Raji (cell line): ENCODE measurements around the gene SYNDIG1.

Source experiments
- POLR2A ChIP-seq: IDR thresholded peaks from 2 replicates; pipeline ENCODE4 v1.6.1; 2011; ENCODE audit warnings: low read depth, low read length, control low read depth; ENCODE audit not compliant: insufficient read depth

SYNDIG1 gene

DNA sequence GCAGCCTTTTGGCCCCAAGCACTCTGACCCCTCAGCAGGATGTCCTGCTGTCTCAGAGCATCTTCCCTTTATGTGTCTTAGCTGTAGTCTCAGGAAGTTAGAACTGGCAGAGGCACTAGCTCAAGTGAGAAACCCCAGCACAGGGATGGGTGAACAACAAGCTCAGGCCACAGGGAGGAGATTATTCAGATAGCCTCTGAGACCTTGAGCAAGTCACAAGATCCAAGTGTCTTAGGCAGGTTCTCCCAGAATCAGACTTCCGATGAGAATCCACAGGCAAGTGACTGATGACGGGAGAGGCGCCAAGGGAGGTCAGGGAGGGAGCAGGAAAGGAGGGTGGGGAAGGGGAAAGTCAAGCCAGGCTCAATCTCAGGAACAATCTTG, 13.0 kb upstream of the SYNDIG1 start:
- no peak for TF ChIP-seq POLR2A

DNA sequence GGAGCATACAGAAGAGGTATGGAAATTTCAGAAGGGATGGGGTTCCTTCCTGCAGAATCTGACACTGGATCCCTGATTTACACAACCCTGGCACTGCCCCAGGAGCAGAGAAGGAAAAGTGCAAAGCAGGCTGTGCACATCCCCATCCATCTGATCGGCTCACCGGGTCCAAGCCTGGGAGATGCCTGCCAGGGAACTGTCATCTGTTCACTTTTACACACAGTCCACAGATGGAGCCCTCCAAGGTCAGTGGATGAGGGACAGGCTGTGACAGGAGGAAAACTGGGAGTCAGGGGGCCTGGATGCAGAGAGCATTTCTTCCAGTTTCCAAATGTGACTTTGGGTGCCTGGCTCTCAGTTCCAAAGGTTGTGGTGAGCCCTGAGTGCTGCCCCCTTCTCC, 11.0 kb upstream of the SYNDIG1 start:
- TF ChIP-seq POLR2A, result no peak

DNA sequence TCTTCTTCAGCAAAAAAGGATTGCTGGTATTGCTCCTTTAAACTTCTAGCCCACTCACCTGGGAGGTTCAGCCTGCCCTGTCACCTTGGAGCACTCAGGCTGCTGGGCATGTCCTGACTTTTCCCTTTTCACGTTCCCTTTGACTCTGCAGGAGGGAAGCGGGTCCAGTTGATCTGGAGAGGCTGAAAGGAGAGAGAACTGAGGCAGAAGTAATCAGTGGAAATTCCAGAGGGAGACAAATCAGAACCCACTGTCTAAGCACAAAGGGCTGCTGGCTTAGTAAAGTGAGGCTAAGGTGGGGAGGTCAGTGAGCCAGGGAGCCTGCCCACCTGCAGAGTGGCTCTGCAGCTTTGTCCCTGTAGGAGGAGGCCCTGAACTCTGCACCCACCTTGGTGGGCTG, 9.7 kb upstream of the SYNDIG1 start:
- no peak for TF ChIP-seq POLR2A

DNA sequence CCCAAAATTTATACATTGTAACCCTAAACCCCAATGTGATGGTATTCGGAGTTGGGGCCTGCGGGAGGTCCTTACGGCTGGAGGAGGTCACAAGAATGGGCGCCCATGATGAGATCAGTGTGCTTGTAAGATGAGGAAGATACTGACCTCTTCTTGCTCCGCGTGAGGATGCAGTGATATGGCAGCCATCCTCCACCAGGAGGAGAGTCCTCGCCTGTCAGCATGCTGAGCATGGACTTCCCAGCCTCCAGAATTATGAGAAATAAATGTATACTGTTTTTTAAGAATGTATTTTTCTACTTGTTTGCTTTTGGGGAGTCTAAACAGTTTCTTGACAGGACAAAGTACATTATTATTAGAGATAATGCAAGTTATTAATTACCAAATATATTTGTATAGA, 8.7 kb upstream of the SYNDIG1 start:
- TF ChIP-seq POLR2A, result no peak

DNA sequence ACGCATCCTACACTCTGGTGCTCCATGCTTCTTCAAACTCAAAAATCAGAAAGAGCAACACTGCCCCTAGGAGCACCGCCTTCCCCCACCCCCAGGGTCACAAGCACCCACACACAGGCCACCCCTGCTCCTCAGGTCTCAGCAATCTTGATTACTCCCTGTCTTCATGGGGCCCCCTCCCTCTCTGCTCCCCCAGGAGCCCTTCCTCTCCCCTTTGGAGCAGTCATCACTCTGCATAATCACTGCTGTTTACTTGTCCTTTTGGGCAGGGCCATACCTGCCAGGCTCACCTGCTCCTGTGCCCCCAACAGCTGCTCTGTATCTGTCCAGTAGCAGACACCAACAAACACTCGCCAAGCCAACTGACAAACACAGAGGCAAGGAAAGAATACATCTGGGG, 7.6 kb upstream of the SYNDIG1 start:
- no peak for TF ChIP-seq POLR2A

DNA sequence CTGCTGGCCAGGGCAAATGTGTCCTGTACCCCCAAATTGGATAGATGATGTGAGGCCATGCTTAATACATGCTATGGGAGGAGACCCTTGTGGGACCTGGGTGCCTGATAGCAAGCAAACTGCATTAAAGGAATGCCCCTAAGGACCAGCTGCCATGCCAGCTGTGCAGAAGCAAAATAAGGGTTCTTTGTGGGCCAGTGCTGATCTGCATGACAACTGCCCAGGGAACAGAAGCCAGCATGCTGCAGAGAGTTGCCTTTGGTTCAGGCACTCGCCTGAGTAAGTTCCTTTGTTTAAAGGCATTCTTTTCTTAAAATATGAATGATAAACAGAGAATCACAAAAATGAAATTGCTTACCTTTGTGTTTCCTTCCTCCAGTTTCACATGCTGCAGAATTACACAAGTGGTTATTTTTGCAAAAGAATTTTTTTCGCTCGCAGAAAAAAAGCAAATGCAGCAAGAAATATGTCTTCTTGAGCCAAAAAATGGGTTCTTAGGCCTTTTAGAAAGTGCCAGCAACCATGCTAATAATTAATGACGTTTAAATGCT, 6.9 kb upstream of the SYNDIG1 start:
- no peak for TF ChIP-seq POLR2A

DNA sequence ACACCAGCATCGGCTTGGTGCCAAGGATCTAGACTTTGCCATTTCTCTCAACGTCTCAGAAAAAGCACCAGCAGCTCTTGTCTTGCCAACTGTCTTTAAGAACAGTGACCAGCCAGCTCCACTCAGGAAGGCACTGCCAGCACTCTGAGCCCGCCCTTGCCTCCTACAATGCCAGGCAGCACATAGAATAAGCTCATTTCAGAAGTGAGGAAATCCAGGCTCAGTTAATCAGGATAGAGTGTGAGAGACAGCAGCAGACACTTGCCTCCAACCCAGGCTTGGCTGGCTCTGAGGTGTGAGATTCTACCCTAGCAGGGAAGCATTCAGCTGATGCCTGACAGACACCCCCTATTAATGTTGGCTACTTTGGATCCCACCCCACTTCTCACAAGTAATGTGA, 4.3 kb upstream of the SYNDIG1 start:
- TF ChIP-seq POLR2A, result no peak

DNA sequence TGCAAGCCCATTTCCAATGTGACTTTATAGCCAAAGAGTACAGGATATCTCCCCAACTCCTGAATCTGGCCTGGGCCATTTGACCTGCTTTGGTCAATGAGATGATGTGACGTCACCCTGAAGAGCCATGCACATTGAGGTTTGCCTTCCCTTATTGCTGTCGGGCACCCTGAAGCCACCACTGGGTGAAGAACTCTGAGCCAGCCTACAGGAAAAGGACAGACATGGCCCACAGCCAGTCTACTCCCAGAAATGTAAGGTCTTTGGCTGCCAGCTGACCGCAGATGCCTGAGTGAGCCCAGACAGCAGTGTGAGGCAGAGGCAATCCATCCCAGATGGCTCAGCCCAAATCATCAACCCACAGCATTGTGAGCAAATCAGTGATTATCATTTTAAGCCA, 3.7 kb upstream of the SYNDIG1 start:
- no peak for TF ChIP-seq POLR2A

DNA sequence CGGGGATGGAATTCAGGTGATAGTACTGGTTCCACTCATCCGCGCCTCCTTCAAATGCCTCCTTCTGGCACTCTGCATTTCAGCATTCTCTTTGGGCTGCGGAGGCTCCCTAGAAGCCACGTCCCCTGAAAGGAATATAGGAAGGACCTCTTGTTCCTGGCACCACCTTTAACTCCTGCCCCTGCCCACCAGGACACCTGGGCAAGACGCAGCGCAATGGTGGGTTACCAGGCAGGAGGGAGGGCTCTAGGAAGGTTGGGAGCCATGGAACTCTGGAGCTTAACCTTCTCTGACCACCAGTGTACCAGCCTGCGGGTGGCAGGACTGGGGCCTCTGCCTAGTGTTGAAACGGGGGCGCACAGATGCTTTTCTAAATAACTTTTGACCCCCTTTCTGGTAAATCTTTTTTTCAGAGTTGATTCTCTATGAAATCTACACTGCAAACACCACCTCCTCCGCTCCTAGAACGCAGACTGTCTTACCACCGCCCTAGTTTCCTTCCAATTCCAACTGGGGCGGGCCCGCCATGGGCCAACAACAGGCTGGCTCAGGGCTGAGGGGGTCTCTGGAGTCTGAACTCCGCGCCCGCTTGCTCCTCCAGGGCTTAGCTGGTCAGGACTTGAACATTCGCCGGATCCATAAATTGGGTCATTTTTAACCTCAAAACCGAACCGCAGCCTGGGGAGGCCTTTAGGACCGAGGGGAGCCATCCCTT, 871 bp upstream of the SYNDIG1 start:
- TF ChIP-seq POLR2A, result no peak

DNA sequence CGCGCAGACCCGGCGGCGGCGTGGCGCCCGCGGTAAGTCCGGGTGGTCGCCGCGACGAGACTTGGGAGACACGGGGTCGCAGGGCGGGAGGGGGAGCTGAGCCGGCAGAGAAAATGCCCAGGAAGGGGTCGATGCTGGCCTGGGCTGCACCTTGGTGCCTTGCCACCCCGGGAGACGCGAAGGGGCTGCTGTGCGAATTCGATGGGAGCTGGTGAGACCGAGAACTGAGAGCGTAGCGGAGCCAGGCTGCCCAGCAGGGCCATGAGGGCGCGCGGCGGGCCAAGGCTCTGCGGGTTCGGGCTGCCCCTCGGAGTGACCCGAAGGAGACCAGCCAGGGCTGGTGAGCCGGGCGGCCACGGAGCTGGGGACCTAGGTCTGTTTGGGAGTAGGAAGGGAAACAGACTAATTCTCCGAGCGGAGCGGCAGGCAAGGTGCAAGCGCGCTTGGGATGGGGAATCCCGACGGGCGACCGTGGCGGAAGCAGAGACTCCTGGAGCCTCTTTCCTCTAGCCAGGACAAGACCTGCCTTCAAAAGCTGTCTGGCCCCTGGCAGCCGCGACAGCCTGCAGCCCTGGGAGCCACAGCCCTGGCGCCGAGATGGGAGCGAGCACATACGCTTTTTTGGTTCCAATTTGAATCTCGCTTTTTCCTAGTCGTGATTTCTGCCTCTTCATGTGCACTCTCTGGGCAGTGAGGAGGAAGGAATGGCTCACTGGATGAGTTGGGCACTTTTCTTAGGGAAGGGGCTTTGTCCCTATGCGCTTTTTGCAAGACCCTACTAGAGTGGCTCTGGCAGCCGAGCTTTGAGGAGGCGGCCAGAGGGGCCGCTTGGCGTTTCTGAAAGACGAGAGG, 691 bp downstream of the SYNDIG1 start:
- no peak for TF ChIP-seq POLR2A

DNA sequence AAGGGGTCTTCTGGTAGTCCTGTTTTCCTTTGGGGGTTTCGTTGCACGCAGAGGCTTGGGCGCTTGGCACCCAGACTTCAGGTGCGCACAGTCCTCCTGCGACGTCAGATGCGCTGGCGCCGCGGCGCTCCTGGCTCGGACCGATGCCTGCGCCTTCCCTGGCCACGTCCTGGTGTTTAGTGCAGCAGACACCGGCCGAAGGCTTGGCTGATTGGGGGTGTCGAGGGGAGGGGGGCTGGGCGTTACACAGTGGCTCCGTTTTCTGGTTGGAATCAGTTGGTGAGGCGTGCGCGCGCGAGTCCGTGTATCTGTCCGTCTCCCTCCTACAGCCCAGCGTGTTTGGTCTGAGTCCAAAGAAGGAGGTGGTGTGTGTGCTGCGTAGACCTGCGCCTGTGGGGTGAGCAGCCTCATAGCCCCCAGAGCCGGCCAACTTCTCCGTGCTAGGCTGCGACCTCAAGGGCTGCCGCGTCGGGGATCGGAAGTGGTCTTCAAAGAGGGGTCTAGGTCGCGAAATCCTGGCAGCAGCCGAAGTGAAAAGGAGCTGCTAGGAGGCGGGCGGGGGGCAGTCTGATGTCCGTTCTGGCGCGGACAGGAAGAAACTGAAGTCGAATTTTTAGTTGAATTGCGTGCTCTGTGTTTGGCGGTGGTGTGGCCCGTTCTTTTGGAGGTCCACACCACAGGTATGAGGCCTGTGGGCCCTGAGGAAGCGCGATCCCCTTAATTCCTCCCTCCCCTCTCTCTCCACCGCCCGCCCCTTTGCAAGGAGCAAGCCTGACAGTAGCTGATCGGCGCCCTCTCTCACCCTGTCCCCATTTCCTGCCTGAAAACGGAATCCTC, 1.5 kb downstream of the SYNDIG1 start:
- no peak for TF ChIP-seq POLR2A

DNA sequence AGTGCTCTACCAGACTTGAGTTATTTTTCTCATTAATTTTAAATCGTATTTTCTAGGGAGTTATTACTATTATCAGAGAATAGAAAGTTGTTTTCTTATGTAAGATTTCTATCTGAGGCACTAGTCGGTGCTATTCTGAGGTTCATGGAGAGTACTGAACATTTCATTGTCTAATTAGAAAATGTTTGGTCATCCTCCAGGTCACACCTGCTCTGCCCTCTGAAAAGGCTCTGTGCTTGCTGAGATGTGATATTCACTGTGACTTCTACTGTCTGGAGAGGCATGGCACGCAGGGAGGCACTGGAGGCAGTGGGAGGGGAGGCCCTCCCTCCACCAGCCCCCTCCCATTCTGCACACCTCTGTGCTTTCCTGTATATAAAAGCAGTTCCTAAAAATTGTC, 3.0 kb downstream of the SYNDIG1 start:
- no peak for TF ChIP-seq POLR2A

DNA sequence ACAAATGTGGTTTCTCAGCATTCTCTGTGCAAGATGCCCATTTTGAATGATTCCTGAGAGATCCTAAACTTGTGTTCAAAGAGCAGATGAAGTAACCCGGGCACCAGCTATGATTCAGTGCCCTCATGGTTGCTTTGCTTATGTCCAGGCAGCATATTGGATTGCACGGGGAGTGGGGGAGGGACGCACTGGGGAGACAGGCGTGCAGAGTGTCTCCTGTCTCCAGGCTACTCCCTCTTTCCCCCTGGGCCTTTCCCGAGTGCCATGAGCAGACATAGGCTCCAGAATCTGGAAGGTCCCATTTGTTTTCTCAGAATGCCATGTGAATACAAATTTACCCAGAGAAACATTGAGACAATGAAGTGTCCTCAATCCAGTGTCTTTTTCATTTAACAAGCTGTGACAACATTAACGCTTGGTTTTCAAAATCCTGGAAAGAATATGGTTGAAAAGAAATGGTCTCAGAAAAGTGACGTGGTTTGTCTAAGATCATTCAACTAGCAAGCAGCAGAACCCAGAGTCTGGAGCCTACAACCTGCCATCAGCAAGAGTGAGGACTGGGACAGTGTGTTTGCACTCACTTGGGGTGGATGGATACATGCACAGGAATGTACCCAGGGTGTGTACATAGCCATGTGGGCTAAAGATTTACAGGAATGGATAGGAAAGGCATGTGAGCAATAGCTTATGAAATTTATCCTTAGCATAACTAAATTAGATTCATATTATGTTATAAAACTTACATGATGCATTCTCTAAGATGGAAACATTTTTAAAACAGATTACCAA, 4.2 kb downstream of the SYNDIG1 start:
- no peak for TF ChIP-seq POLR2A

DNA sequence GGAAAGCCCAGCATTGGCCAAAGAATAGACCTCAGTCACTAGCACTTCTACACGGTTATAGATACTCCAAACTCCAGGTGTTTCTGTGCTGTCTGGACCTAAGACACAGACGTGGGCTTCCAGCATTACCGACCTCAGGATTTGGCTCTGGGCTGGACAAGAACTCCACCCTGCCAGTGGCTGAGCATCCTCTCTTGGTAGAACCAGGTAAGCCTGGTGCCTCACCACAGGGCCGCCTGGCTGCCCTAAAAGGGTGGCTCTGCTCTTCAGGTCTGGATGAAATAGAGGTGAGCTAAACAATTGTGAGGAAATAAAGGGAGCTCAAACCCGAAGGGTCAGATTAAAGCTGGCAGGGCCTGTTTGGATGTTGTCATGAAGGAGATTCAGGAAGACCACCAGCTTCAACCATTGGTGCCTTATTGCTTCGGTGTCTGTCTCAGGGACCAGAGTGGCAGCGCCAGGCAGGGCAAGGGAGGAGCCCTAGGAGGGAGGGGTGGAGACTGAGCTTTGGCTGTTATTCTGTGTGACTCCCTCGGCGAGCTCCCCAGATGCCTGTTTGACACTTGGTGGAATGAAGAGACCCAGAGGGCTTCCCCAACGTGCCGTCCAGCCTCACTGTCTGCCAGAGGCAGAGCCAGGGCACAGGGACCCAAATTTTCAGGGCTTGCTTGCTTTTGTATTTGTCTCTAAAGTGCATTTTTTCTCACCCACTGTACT, 8.6 kb downstream of the SYNDIG1 start:
- TF ChIP-seq POLR2A, result no peak

DNA sequence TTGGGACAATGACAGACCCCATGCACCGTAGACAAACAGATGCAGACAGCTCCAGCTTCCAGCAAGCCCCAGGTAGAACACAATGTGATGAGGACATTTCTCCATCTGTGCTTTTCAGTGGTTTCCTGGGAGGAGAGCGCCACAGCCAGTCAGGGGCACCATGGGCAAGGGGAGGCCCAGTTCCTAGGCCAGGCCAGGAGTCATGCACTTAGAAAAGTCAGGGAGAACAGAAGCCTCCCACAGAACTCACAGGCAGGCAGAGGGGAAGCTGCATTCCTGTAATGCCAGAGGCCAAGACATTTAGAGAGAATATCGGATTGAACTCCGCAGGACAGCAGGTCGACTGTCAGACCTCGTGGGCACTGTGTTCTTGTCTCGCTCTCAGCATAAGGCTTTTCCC, 9.2 kb downstream of the SYNDIG1 start:
- no peak for TF ChIP-seq POLR2A

DNA sequence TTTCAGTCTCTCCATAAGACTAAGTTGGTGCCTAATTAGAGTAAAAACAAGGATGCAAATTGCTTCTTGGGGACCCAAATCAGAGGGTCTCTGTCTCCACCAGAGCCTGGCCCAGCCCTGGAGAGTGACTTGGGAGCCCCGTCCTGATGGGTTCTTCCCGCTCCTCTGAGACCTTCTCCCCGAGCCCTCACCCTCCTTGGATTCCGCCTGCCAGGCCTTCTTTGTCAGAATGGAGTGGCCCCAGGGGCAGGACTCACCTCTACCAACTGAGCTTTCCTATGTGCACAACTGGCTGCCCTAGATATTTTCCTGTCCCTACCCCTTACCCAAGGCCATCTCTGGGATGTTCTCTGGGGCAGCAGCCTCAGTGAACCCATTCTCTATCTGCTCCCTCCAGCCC, 9.7 kb downstream of the SYNDIG1 start:
- TF ChIP-seq POLR2A, result no peak
